ENCODE results near the gene CTNNB1.

Gene CTNNB1

DNA sequence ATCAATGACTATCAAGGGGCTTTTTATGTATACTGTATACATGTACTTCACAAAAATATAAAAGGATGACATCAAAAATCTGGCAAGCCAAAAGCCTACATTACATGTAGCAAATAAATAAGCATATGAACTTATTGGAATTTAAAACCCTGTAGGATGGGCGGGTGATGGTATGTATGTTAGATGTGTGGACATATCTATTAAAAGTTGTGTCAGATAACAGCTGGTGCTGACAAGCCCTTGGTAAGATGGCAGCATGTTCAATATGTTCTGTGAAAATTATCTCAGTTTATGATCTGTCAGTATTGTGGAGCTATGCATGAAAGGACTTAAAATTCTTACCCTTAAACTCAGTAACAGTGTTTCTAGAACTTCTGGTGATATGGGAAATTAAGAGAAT is 20.1 kb downstream of the CTNNB1 start:
- DNase-seq (ENCODE audit: low spot score), result no peak
- TF ChIP-seq, protein P1, sequence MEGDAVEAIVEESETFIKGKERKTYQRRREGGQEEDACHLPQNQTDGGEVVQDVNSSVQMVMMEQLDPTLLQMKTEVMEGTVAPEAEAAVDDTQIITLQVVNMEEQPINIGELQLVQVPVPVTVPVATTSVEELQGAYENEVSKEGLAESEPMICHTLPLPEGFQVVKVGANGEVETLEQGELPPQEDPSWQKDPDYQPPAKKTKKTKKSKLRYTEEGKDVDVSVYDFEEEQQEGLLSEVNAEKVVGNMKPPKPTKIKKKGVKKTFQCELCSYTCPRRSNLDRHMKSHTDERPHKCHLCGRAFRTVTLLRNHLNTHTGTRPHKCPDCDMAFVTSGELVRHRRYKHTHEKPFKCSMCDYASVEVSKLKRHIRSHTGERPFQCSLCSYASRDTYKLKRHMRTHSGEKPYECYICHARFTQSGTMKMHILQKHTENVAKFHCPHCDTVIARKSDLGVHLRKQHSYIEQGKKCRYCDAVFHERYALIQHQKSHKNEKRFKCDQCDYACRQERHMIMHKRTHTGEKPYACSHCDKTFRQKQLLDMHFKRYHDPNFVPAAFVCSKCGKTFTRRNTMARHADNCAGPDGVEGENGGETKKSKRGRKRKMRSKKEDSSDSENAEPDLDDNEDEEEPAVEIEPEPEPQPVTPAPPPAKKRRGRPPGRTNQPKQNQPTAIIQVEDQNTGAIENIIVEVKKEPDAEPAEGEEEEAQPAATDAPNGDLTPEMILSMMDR (IDR thresholded peaks at IDR 0.05; ENCODE audit: extremely low read depth, missing control alignments), result no peak

DNA sequence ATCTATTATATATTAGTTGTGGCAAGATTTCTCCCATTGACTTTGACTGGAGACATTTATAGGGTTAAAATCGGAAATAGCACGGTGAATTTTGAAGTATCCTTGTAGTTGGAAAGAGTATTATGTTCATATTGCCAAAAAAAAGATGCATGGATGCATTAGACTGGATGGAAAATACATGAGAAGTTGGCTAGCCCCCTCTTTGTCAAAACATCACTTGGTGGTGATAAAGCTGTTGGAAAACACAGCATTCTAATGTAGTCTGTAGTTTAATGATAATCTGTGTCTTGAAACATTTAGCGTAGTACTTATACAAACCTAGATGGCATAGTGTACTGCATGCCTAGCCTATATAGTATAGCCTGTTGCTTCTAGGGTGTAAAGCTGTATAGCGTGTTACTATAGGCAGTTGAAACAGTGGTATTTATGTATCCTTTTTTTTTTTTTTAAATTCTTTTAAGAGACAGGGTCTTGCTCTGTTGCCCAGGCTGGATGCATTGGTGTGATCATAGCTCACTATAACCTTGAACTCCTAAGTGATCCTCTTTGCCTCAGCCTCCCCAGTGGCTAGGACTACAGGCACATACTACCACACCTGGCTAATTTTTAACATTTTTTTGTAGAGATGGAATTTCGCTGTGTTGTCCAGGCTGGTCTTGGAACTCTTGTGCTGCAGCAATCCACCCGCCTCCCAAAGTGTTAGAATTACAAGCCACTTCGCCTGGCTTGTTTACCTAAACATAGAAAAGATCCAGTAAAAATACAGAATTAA is 21.8 kb downstream of the CTNNB1 start:
- TF ChIP-seq, protein P1 (IDR thresholded peaks at IDR 0.05; ENCODE audit: extremely low read depth, missing control alignments), result no peak
- DNase-seq (ENCODE audit: low spot score), result no peak

DNA sequence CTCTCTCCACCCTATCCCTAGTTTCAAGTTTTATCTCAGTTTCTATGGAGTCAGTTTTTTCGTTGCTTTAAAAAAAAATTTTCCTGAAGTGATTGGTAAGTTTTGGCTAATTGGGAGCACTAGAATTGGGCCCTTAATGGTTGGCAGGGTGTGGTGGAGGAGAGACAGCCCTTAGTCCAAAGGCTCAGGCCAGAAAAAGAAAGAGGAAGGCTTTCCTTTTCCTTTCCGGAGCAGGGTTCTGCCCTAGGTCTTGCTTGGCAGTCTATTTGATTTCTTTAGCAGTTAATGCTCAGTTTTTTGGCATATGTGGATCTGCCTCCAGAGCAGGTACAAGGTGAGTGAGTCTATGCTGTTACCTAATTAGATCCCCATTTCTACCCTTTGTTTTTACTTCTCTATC is 22.7 kb downstream of the CTNNB1 start:
- TF ChIP-seq, protein P1 (IDR thresholded peaks at IDR 0.05; ENCODE audit: extremely low read depth, missing control alignments), result no peak
- DNase-seq (ENCODE audit: low spot score), result no peak

DNA sequence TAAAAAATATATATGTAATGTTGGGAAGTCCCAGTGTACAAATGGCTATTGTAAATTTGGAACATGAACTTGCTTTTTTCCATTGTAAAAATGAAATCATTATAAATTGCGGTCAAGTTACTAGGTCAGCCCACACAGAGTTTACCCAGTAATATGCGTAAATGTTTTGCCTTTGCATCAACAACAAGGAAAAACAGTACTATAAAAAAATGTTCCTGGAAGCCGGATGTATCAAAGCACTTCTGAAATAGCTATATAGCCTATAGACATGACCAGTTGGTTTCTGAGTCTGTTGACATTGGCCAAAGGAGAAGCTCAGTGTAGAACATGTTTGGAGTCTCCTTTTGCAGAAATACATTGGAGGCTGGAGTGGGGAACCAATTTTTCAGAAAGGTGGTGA is 23.2 kb downstream of the CTNNB1 start:
- TF ChIP-seq, protein P1 (IDR thresholded peaks at IDR 0.05; ENCODE audit: extremely low read depth, missing control alignments), result no peak
- DNase-seq (ENCODE audit: low spot score), result no peak

DNA sequence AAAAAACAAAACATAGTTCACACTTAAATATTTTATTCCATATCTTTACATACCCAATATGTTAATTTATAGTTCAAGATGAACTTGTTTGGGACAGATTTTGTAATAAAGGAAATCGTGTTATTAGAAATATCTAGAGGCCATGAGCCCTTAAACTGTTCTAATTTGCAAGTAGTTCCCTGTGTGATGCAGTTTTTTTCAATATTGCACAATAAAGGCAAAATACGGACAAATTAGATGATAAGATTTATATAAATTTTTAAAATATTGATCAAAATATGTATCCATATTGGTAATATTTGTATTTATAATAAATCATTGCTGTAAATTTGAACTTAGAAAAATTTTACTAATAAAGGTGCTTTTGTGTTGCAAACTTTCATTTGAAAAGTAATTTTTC is 23.8 kb downstream of the CTNNB1 start:
- no peak for DNase-seq (ENCODE audit: low spot score)

DNA sequence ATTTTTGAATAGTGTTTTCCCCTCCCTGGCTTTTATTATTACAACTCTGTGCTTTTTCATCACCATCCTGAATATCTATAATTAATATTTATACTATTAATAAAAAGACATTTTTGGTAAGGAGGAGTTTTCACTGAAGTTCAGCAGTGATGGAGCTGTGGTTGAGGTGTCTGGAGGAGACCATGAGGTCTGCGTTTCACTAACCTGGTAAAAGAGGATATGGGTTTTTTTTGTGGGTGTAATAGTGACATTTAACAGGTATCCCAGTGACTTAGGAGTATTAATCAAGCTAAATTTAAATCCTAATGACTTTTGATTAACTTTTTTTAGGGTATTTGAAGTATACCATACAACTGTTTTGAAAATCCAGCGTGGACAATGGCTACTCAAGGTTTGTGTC is 24.4 kb downstream of the CTNNB1 start:
- TF ChIP-seq, protein P1 (IDR thresholded peaks at IDR 0.05; ENCODE audit: extremely low read depth, missing control alignments), result no peak
- DNase-seq (ENCODE audit: low spot score), result no peak

More for the DNA sequence above, 23.8 kb downstream of the CTNNB1 start:
- TF ChIP-seq, protein P1 (IDR thresholded peaks at IDR 0.05; ENCODE audit: extremely low read depth, missing control alignments), result no peak

DNA sequence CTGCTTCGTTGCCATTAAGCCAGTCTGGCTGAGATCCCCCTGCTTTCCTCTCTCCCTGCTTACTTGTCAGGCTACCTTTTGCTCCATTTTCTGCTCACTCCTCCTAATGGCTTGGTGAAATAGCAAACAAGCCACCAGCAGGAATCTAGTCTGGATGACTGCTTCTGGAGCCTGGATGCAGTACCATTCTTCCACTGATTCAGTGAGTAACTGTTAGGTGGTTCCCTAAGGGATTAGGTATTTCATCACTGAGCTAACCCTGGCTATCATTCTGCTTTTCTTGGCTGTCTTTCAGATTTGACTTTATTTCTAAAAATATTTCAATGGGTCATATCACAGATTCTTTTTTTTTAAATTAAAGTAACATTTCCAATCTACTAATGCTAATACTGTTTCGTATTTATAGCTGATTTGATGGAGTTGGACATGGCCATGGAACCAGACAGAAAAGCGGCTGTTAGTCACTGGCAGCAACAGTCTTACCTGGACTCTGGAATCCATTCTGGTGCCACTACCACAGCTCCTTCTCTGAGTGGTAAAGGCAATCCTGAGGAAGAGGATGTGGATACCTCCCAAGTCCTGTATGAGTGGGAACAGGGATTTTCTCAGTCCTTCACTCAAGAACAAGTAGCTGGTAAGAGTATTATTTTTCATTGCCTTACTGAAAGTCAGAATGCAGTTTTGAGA is 25.0 kb downstream of the CTNNB1 start:
- TF ChIP-seq, protein P1 (IDR thresholded peaks at IDR 0.05; ENCODE audit: extremely low read depth, missing control alignments), result no peak
- no peak for DNase-seq (ENCODE audit: low spot score)

Measured in GM20000 (cell line).